Activated CD4-positive, alpha-beta T cell treated with anti-CD3 and anti-CD28 coated beads, Interleukin-2, Interleukin-6, amounts not matched to agents 100 ng/mL and 50 ng/mL, durations not matched to agents 16 hours and 8 hours (primary cell): ENCODE measurements around the gene CDH4.
"Not testable (repeated sequence)": the region's sequence is repeated elsewhere in the genome, so short reads cannot be mapped to it uniquely, and the experiment has no call there.

ENCODE experiments used
- DNase-seq: peaks from one replicate; pipeline ENCODE4 v3.0.0-alpha.2; 2020

Gene CDH4

DNA sequence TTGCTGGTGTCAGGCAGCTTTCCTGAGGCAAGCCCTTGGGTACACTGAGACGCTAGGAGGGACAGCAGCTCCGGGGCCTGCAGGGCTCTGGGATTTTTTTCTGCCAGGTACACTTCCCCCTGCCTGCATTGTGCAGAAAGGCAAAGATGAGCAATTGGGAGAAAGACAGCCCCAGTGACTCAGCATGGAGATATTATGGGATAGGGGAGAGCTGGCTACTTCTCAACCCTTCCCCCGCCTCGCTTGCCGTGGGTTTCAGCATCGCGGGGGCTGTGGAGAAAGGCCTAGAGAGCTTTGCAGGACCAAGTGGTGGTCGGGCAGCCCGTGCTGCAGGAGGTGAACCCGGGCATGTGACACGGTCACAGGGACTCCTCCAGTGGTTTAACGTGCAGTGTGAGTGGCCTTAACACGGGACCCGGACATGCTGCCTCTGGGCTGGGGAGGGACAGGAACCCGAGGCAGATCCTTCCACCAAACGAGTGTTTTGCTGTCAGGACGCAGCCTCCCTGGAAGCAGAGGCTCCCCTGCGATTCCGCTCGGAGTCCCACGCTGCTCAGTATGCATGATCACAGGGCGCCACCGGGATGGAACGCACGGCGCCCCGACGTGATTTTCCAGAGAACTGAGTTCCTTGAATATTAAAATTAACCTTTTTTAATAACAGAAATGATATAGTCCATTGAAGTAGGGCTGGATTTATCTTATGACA is 139.9 kb downstream of the CDH4 start:
- DNase-seq = no peak

DNA sequence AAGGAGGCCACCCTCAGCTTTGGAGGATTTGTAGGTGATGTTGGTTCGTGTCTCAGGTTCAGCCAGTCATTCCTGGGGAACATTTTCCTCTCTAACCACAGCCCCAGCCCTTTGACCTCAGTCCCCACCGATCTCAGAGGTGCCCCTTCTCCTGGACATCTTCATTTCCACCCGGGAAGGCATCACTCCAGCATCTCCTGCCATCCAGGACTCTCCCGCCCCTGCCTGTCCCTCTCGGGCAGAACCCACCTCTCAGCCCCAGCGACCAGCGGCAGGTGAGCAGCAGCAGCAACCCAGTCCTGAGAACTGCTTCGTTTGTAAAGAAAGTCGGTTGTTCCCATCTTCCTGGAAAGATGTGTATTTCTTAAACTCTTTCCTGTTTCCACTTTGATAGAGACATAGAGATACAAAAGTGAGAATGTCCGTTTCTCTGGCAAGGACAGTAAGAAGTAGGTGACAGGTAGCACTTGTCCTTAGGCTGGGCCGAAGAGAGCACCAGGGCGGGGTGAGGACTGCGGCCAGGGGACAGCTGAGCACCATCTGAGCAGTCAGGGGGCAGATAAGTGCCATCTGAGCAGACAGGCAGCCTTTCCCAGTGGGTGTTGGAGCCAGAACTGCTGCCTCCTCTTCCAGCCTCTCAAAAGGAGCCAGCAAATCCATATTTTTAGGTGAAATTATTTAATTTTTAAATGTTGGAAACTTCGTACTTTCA is 142.2 kb downstream of the CDH4 start:
- no peak for DNase-seq

DNA sequence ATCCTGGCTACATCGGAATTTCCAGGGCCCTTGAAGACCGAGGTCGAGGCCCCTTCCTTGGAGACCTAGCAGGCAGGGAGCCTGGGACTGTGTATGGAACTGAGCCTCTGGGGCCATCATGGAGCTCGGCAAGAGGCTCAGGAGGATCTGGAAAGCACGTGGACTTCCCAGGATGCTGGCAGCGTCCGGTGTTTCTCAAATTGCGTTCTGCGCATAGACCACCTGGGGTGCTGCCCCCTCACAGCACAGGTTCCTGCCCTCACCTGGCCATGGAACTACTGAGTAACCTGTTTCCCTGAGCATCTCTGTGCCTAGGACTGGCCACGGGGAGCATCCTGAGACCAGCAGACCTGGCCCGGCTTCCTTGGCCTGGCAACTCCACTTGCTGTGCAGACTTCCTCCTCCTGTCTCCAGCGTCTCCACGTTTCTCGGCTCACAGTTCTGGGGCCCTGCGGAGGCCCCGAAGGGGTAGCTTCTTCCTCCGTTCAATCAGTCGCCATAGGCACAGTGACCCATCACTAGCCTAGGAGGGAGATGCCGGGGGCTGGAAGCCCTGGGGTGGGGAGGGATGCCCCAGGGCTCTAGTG is 144.3 kb downstream of the CDH4 start:
- no peak for DNase-seq

DNA sequence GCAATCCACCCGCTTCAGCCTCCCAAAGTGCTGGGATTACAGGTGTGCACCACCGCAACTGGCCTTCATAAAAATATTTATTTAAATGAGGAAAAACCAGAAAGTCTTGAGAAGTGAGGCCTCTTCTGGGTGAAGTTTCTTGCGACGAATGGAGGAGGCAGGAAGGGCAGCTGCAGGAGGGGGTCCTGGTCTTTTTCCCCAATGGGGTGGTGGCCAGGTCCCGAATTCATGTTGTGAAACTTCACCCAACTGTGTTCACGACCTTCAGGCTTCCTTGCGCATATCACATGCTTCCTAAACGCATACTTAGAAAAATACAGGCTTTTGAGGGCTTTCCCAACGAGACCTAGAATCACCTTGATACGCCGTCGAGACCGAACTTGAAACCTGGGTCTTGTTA is 145.1 kb downstream of the CDH4 start:
- DNase-seq = no peak

DNA sequence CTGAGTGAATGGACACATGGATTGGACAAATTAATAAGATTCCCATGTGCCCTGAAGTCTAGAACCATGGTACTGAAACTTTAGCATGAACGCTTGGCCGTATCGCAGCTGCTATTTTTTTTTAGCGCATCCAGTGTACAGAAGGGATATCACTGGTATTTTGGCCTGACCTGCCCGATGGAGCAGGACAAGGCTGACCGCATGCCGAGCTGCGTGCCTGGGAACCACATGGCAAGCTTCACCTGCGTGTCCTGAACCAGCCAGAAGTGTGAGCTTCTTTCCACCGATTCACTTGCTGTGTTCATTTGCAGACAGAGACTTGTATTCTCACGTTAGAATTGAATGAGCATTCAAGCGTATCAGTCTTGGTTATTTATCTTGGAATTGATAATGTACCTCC is 145.7 kb downstream of the CDH4 start:
- DNase-seq = no peak

DNA sequence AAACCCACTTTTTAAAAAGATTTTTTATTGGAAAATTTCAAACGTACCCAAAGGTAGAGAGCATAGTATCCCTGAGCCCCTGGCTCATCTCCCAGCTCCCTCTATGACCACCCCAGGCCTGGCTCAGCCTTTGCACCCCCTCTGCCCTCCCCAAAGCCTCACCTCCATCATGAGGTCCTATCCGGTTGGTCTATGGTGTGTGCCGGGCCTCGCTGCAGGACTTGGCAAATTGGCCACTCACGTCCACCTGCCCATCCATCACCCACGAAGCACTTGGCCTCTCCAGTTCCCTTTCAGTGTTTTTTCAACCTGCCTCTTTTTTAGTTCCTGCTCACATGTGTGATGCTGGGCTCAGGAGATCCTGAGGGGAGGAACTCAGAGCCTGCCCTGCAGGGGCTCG is 147.4 kb downstream of the CDH4 start:
- no peak for DNase-seq

DNA sequence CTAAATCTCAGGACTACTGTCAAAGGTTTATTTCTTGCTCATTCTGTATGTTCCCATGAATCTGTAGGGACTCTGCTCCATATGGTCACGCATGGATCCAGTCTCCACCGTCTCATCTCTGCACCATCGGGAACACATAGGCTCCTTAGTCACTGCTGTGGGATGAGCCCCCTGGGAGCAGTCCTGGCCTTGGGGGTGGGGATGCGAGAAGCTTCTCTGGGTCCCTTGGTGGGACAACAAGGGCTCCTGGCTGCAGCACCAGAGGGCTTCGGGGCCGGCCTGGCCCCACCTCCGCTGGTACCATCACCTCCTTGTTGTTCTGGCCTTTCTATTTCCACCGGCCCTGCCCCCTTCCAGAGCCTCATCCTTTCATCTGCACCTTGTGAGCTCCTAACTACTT is 148.4 kb downstream of the CDH4 start:
- no peak for DNase-seq

DNA sequence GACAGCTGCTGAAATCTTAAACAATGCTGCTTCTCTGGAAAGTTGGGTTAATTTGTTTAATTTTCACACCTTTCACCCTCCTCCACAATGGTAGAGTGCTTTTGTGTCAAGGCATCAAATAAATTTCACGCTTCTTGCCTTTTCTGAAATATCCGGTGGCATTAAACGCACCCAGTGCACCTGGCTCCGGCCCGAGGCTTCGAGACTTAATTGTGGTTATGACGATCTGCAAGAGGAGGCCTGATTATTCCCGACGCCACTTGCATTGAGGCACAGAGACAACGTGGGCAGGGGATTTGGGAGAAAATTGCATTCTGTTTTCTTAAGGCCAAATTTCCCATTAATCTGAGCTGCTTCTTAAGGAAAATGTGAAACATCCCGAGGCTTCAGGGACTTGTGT is 152.2 kb downstream of the CDH4 start:
- DNase-seq = no peak

DNA sequence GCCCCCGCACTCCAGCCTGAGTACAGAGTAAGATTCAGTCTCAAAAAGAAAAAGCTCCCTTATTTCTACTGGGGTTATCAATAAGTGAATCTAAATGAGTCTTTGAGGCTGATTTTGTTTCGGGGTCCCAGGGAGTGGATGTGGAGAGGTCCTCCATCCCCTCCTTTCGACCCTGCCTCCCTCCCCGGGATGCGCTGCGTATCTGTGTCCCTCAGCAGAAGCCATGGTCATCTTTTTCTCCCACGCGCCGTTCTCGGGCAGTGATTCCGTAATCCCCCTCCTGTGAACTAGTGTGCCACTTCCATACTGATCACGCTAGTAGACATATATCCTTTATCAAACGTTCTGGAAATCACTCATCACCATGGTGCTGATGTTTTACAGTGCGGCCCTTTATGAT is 152.9 kb downstream of the CDH4 start:
- no peak for DNase-seq

DNA sequence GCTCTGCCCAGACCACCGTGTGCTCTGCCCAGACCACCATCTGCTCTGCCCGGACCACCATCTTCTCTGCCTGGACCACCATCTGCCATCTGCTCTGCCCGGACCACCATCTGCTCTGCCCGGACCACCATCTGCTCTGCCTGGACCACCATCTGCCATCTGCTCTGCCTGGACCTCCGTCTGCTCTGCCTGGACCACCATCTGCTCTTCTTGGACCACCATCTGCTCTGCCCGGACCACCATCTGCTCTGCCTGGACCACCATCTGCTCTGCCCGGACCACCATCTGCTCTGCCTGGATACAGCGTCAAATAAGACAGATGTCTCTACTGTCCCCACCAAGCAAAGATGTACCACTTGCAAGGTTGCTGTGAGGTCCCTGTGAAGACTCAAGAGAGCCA is 154.7 kb downstream of the CDH4 start:
- DNase-seq = not testable (repeated sequence)

DNA sequence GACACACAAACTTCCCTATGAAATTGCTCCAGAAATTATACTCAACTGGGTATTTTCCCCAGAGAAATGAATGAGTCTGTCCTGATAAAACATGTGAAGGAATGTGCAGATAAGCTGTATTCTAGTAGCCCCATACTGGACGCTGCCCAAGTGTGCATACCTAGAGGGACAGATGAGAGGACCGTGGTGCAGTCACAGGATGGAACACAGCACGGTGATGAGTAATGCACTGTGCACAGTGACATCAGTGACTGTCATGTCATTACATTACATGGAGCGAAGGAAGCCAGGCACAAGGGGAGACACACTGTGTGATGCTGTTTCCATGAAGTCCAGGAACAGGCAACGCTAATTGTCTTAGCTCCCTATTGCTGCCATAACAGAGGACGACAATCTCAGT is 155.5 kb downstream of the CDH4 start:
- no peak for DNase-seq

DNA sequence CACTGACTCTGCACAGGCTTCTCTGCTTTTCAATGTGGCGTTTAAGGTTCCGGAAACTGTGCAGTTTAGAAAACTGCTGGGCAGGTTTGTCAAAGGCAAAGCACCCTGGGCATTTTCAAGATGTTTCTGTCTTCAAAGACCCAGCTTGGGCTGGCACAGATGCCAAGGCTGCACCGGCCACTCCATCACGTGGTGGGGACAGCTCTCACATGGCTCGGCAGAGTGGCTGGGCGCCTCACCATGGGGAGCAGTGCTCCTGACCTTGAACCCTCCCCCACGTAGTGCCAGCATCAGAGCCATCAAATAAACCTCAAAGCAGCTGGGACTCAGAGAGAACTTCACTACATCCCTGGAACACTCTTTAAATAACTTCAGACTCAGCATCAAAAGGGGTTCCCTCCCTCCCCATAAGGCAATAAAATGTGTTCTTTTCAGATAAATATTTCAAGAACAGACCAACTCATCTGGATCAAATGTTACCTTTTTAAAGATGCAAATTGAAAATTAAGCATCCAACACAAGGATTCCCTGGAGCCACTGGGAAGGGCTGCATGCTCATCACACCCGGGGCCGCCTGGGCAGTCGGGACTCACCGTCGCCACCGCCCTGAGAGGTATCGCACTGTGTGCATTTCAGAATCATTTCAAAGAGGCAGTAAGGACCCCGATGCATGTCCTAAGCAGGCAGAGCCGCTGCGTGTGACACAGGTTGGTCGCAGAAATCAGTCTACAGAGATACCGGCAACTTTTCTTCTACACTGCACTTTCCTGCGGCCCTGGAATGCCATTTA is 157.1 kb downstream of the CDH4 start:
- DNase-seq = no peak

DNA sequence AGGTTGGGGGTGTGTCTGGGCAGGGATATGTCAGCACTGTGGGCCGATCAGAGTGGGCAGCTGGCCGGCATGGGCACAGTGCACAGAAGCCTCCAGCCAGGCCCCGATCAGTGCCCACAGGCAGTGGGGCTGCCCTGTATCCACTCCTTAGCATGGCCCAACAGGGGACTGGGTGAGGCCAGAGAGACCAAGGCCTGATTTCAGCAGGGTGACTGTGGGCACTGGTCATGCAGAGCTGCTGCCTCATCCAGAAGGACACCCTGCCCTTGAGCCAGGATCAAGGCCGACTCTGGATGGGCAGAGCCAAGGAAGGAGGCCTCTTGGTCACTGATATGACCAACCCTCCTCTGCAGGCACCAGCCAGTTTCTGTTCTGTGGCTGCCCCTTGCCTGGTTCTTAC is 159.7 kb downstream of the CDH4 start:
- no peak for DNase-seq

DNA sequence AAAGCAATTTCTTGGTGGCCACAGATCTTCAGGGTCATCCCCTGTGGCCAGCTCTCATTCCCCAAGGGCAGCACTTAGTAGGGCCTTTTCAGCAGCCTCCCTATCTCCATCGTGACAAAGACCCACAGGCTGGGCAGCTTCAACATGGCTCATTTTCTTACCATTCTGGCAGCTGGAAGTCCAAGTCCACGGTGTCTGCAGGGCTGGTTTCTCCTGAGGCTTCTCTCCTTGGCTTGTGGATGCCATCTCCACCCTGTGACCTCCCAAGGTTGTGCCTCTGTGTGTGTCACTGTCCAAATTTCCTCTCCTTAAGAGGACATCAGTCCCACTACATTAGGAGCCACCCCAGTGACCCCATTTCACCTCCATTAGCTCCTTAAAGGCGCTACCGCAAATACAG is 161.7 kb downstream of the CDH4 start:
- DNase-seq = no peak

DNA sequence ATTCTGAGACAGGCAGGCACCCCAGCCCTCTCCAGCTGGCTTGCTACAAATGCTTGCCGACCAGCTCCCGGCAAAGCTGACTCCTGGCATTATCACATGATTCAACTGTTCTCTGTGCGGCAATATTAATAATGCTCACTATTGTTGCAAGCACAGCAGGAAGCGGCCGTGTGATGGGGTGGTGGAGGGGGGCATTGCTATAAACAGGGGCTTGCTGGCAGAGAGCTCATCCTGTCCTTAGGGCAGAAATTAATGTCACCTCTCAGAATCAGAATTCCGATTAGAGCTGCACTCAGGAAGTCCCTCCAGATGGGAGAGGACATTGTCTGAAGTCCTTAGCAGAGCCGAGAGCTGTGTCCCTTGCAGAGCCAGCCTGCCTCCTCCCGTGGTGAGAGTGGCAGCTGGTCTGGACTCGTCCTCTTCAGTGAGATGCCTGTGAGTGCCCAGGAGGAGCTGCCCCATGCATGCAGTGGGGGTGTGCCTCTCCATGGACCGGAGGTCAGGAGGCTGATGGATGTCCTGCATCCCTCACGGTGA is 162.5 kb downstream of the CDH4 start:
- DNase-seq = no peak

DNA sequence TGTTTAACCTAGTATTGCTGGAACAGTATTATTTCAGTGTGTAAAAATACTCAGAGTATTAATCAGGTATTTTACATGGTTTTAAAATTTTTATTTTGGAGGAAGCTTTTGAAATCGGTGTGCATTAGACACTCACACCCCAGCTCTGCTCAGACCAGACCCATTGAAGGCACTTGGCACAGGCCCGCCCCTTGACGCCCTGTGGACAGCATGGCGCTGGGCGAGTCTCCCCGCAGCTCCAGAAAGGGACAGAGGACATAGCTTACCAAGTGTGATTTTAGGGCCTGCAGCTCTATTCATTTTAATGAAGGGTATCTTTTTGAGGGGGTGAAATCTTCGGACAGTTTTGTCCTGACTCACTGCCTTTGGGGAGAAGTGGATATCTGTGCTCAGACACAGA is 164.5 kb downstream of the CDH4 start:
- no peak for DNase-seq

DNA sequence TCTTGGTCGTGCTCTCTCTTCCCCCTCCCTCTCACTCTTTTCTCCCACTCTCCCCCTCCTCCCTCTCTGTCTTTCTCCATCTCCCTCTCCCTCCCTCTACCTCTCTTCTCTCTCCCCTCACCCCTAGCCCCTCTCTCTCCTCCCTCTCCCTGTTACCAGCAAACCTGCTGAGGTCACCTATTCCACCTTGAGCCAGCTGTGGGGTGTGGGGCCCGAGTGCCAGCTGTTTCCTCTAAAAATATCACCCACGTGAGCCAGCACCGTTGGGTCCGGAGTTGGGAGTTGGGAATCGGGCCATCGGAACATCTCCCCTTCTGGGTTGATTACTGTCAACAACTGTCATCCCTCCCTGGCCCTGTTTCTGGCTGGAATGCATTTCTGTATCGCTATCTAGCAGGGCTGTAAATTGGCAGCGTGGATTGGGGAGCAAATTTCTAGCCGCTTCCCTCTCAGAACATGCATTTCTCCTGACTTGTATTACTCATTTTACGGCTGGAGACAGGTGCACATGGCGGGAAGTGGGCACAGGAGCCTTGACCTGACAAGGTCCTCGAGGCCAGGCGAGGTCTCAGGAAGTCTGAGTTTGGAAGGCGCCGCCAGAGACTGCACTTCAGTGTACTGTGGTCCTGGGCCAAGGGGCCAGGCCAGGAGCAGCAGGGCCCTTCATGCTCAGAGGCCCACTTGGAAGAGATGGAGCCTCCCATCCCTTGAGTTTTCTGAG is 165.3 kb downstream of the CDH4 start:
- no peak for DNase-seq

DNA sequence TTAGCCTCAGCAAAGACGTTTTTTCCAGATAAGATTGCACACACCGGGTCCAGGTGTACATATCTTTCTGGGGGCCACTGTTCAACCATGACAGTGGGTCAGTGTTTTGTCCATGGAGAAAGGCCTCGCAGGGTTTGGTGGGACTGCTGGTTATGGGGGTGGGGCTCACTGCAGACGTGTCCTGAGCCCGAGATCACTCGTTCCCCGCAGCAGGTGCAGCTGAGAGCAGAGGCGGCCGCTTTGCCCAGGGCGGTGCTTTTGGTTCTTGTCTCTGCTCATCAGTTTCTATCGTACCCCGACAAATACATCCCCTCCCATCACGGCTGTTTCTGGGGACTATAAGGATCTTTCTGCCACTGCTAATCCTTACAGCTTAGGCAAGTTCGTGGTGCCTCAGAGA is 166.9 kb downstream of the CDH4 start:
- DNase-seq = no peak

DNA sequence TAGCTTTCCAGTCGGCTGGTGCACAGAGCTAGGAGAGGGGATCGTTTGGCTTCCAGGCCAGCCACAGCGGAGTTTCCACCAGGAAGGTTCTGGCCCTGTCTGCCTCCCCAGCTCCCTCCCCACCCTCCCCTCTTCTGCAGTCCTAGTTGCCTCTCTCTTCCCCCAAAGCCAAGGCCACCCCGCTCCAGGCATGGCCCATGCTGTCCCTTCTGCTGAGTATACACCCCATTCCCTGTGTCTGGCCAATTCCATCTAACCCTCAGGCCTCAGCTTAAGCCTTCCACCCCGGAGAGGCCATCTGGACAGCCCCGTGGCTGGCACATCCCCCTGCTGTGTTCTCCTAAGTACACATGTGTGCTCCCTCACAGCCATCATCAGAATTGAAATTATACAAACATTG is 167.4 kb downstream of the CDH4 start:
- DNase-seq = no peak

DNA sequence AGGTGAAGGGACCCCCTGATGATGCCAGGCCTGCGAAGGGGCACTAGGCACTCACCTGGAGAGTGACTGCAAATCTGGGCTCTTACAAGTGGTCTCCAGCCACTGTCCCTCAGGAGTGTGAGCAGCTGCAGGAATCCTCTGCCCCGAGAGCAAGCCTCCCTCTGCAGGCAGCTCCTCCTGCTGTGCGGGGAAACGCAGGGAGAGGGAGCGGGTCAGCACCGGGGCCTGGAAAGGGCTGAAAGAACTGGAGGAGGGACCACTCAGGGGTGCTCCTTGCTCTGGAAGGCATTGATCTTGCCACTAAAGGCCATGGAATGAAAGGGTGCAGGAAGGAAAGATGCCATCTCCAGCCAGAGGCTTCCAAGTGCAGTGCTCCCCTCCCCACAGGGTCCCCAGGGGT is 168.0 kb downstream of the CDH4 start:
- DNase-seq = no peak

DNA sequence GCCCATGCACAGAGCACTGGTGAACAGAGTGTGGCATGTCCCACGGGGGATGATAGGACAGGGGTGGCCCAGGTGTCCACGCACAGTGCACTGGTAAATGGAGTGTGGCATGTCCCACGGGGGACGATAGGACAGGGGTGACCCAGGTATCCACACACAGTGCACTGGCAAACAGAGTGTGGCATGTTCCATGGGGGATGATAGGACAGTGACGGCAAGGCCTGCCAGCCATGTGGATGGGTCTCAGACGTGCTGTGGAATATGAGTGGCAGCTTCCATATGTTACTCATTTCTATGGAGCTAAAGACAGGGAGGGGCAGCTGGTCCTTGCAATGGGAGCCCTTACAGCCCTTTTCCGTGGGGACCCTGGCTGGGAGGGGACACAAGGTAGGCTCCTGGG is 168.7 kb downstream of the CDH4 start:
- no peak for DNase-seq

DNA sequence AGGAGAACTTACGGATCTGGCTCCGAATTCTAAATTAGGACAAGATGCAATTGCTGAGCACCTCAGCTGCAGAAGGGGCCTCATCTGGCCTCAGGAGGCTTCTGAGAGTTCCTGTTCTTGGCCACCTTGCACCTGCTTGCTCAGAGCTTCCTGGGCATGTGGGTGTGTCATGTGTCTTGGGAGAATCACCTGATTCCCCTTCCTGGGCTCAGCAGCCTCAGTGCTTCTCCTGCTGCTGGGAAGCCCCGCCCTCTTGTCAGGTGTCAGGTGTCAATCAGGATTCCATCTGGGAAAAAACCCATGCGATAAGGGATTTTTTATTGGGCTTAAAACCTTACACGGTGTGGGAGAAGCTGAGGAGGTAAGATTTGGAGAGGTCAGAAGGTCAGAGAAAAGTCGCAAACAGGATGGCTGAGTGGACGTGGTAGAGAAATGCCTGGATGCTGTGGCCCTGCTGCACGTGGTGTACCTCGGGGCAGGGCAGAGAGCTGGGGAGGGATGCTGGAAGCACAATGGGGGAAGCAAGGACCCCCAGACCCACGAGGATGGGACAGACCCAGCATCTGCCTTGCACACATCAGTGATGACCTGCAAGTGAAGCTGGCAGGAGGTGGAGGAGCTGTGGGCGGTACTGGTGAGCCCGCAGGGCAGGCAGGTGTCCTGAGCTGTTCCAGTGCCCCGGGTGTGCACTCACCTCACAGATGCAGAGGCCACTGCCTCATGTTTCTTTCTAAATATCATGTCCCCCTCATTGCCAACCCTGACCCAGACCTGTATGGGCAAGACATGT is 170.8 kb downstream of the CDH4 start:
- no peak for DNase-seq
